MCF 10A (cell line): Measurements from ENCODE around the gene NOC4L. TPM values are rescaled to one million over a fixed set of nuclear protein-coding genes. Genes with fewer than 3 reads are reported as not detected.

Experiments
- BruUV-seq: library from RNA; stranded (reverse); fragments of 400-500 nt; replicated peaks from 2 replicates; lab custom pipeline; 2021; lab: Mats Ljungman, UMichigan
- CTCF ChIA-PET: fragments of 300-600 bp; sonication (Branson Sonifier 250); formaldehyde crosslinking; extraction: SDS; loops from one replicate; lab custom pipeline; 2021; ENCODE audit warnings: antibody characterized with exemption, inconsistent platforms; lab: Yijun Ruan, JAX
- POLR2A ChIA-PET: fragments of 300-600, 350-650 bp; sonication (Branson Sonifier 250); formaldehyde crosslinking; extraction: SDS; loops from one replicate; lab custom pipeline; 2020; ENCODE audit warnings: antibody characterized with exemption, inconsistent platforms; lab: Yijun Ruan, JAX
- DNase-seq: peaks from one replicate; pipeline ENCODE4 v3.0.0-alpha.2; 2018; ENCODE audit not compliant: unreplicated experiment
- H3K27ac Mint-ChIP-seq: one replicate; pipeline ENCODE4 v1.8.0; 2022; ENCODE audit warnings: mild to moderate bottlenecking, low read depth, mixed read lengths; ENCODE audit not compliant: unreplicated experiment
- H3K27me3 Mint-ChIP-seq: one replicate; pipeline ENCODE4 v1.8.0; 2022; ENCODE audit warnings: mixed read lengths; ENCODE audit not compliant: insufficient read depth, unreplicated experiment
- H3K36me3 Mint-ChIP-seq: one replicate; pipeline ENCODE4 v1.8.0; 2022; ENCODE audit warnings: mild to moderate bottlenecking, moderate library complexity, mixed read lengths; ENCODE audit not compliant: insufficient read depth, unreplicated experiment
- H3K4me1 Mint-ChIP-seq: one replicate; pipeline ENCODE4 v1.8.0; 2022; ENCODE audit warnings: mixed read lengths; ENCODE audit not compliant: insufficient read depth, unreplicated experiment
- H3K4me3 Mint-ChIP-seq: one replicate; pipeline ENCODE4 v1.8.0; 2022; ENCODE audit warnings: mild to moderate bottlenecking, moderate library complexity, mixed read lengths; ENCODE audit not compliant: unreplicated experiment
- H3K9me3 Mint-ChIP-seq: one replicate; pipeline ENCODE4 v1.8.0; 2022; ENCODE audit warnings: mixed read lengths; ENCODE audit not compliant: unreplicated experiment
- CTCF ChIP-seq: fragments of 200-600 bp; IDR thresholded peaks from one replicate; pipeline ENCODE4 v1.8.0; 2022; ENCODE audit warnings: antibody characterized with exemption, mild to moderate bottlenecking; ENCODE audit not compliant: unreplicated experiment
- intact Hi-C: fragments of 100-400 bp; cut with micrococcal nuclease; formaldehyde crosslinking; loops from 2 replicates; pipeline ENCODE4 v1.14.1; 2022
- total RNA-seq: library from RNA; stranded (reverse); gene quantifications from 2 replicates; pipeline ENCODE4 v1.2.3, GENCODE V29; 2022

Gene NOC4L
- total RNA-seq, 1 experiment from 2014 or later: 32.0 TPM

GRCh38 chr12:132153501-132154340, 9.5 kb downstream of the NOC4L start:
- no peaks in the 10 kb centered on the region for H3K27me3 Mint-ChIP-seq
- H3K36me3 Mint-ChIP-seq: no peaks in the 10 kb centered on the region
- no peaks in the 10 kb centered on the region for H3K4me1 Mint-ChIP-seq
- no peak overlapping the region for H3K27ac Mint-ChIP-seq
- no peaks in the 10 kb centered on the region for H3K9me3 Mint-ChIP-seq
- peak; percentile 87 for TF ChIP-seq CTCF
- H3K4me3 Mint-ChIP-seq: no peak overlapping the region
- ChIA-PET CTCF (interaction anchor here (0.6 to 2.0 kb wide), 22 partner anchors 9 to 1238 kb away, joined by 3 to 19 read pairs (median 3); no protein-coding TSS in a partner anchor), POLR2A (interaction anchor here (0.6 kb wide), 2 partner anchors 9 to 393 kb away, joined by 3 read pairs; no protein-coding TSS in a partner anchor)
- peak; percentile 71 for DNase-seq
- intact Hi-C loops: loop anchor here (2.0 to 10.0 kb wide), 4 partner anchors 65 to 461 kb away; partner anchors contain the start of genes LRCOL1 and P2RX2
- no TSS peak for BruUV-seq

GRCh38 chr12:132154341-132154761, 10.1 kb downstream of the NOC4L start:
- DNase-seq: no peak
- Mint-ChIP-seq H3K9me3 (no peaks in the 10 kb centered on the region), H3K4me3 (no peak overlapping the region), H3K27ac (no peak overlapping the region), H3K36me3 (no peaks in the 10 kb centered on the region), H3K4me1 (no peaks in the 10 kb centered on the region), H3K27me3 (no peaks in the 10 kb centered on the region)
- BruUV-seq: no TSS peak
- CTCF ChIA-PET: interaction anchor here (0.6 to 2.0 kb wide), 17 partner anchors 8 to 1239 kb away, joined by 3 to 19 read pairs (median 4); no protein-coding TSS in a partner anchor
- intact Hi-C loops: loop anchor here (2.0 to 10.0 kb wide), 4 partner anchors 64 to 460 kb away; partner anchors contain the start of genes LRCOL1 and P2RX2
- no peak for TF ChIP-seq CTCF
- POLR2A ChIA-PET: interaction anchor here (0.6 kb wide), 2 partner anchors 8 to 393 kb away, joined by 3 read pairs; no protein-coding TSS in a partner anchor

- no peak overlapping the region for H3K4me3 Mint-ChIP-seq
- DNase-seq: no peak
- H3K4me1 Mint-ChIP-seq: peaks cover 4% of the 10 kb centered on the region
- no peak for TF ChIP-seq CTCF
- ChIA-PET CTCF (interaction anchor here (0.6 to 1.3 kb wide), 9 partner anchors 28 to 565 kb away, joined by 3 to 6 read pairs (median 3); no protein-coding TSS in a partner anchor), POLR2A (no interaction called here)
- H3K36me3 Mint-ChIP-seq: no peaks in the 10 kb centered on the region
- no TSS peak for BruUV-seq
- intact Hi-C loops: loop anchor here (2.0 to 10.0 kb wide), 4 partner anchors 64 to 460 kb away; partner anchors contain the start of genes LRCOL1 and P2RX2
- H3K27me3 Mint-ChIP-seq: no peaks in the 10 kb centered on the region
- no peak overlapping the region for H3K27ac Mint-ChIP-seq
- no peaks in the 10 kb centered on the region for H3K9me3 Mint-ChIP-seq
Observed at GRCh38 chr12:132154941-132155770, 10.9 kb downstream of the NOC4L start.
